EH (cell line): ENCODE results near the gene ACTG1.
A peak's percentile ranks its signal among the peaks of the same experiment; 100 is the strongest.

Source experiments
- DNase-seq: peaks from one replicate; pipeline ENCODE4 v3.0.0-alpha.2; 2015; ENCODE audit warnings: low read depth

Gene ACTG1

DNA sequence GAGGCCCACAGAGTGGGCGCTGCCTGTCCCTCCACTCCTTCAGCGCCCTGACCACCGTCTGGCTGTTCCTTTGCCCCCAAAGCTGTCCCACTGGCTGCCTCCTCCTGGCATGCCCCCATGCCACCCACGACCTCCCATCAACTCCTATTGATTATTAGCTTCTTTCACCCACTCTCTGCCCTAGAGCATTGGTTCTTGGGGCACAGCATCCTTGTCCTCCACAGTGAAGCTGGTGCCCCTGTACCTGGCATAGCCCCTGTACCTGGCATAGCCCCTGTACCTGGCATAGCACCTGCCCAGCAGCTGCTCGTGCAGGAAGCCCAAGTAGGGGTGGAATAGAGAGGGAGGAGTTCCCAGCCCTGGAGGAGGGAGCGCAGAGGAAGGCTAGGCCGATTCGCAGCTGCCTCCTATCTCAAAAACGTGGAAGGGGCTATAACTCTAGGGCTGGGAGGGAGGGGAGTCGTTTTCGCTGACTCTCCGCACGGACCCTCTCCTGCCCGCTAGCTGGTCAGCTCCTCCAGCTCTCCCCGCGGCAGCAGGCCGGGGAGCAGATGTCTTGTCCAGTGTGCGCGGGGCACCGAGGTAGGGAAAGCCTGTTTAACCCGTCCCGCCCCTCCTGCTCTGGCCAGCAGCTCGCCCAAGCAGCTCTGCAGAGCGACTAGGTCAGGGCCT, 5.7 kb upstream of the ACTG1 start:
- DNase-seq = peak; percentile 34

DNA sequence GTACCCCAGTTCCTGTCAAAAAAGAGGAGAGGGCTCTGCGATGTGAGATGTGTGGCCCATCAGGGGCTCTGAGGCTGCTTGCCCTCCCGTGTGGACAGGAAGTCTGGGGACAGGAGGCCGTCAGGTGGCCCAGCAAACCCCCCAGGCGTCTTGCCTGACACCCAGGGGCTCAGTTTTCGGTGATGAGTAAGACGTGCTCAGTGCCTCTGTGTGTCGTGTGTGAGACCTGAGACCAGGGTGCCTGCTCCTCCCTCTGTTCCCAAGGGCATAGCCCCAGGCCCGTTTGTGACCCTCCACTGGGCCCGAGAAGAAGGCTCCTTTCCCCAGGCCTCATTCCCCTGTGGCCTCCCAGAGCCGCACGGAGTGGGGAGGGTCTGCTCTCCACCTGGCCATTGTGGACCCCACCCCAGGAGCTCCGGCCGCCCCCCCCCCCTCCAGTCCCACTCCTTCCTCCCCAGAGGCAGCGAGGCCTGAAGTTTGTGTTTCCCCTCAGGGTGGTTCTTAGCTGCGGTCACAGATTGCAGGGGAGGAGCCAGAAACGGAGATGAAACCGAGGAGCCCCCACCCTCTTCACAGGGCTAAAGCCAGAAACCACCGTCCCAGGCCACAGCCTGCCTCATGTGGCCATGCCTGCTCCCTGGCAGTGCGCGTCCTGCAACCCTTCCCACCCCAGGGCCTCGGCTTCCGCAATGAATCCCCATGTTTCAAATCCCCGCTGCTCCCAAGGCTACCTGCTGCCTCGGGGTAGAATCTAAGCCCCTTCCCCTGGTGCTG, 4.9 kb upstream of the ACTG1 start:
- DNase-seq = peak; percentile 42

DNA sequence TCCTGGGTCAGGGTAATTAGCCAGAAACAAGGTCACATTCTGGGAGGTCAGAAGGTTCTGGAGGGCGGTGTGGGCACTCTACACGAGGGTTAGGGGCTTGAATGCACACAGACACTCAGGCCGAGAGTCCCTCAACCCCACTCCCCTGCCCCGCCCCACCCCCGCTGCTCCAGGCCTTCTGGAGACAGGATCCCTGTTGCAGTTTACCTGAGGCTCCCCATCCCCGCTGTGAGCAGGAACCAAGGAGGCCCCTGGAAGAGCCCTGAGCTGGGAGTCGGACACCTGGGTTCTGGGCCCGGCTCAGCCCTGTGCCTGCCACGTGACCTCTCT, 4.4 kb upstream of the ACTG1 start:
- no peak for DNase-seq

DNA sequence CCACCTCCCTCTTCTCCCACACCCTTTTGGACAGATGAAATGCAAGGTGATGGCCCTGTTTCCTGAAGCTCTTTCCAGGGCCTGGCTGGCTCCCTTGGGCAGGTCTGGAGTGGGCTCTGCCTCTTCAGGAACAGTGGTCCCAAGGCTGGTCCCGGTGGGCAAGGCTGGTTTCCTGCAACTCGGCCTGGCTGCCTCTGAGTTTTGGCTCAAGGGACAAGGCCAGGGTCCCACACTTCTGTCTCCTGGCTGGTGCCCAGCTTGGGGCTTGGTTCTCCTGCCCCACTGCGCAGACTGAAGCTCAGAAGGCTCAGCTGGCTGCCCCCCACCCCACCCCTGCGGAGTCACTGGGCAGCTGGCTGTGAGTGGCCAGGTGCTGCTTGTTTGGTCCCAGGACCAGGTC, 3.8 kb upstream of the ACTG1 start:
- no peak for DNase-seq

GRCh38 chr17:81515530-81516041, 3.0 kb upstream of the ACTG1 start:
- no peak for DNase-seq

DNA sequence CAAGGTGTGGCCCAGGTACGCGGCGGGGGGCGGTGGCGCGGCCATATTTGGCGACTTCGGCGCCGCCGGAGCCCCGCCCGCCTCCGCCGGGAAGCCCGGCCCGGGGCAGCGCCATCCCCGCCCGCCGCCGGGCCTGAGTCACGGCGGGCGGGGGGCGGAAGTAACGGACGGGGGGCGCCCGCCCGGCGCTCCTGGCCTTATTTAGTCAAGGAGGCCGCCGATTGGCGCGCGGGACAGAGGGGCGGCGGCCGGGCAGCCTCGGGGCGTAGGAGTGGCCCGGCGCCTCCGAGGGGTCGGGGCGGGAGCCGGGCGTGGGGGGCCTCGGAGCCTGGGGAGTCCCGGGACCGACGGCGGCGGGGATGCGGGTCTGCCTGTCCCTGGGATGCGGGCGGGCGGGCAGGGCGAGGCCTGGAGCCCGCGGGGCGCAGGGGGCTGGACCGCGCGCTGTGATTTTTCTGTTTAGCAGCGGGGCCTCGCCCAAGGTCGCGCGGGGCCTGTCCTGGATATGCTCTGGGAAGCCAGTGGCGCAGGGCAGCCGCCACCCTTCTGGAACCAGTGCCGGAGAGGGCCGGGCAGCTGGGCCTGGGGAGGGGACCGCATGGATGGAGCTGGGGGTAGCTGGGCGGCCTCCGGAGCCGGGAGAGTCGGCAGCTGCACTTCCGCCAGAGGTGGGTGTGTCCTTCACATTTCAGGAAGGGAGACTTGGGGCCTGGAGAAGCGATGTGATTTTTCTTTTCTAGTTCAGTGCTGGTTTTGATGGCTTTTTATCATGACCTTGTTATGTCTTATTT, 2.3 kb upstream of the ACTG1 start:
- DNase-seq = peak; percentile 92

- DNase-seq = no peak
Observed at GRCh38 chr17:81514489-81514738, 1.8 kb upstream of the ACTG1 start.

GRCh38 chr17:81513753-81514488, 1.3 kb upstream of the ACTG1 start:
- DNase-seq = peak; percentile 82

DNA sequence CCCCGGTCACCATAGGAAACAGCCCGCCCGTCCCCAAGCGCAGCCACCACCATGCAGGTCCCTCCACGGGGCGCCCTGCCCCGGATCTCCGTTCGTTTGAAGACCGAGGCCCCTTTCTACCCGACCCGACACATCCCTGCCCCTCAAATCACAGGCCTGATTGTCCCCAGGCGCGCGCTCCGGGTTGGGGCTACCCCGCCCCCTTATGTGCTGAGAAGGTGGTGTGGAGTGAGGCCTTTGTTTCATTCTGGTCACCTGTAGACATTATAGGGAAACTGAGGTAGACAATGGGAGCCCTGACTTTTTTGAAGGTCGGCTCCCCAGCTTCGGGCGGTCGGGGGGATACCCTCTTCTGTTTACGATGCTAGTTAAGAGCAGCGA, 763 bp upstream of the ACTG1 start:
- DNase-seq = peak; percentile 70

- peak; percentile 49 for DNase-seq
Observed at GRCh38 chr17:81511804-81512561, 616 bp downstream of the ACTG1 start.

GRCh38 chr17:81511554-81511803, 1.1 kb downstream of the ACTG1 start:
- no peak for DNase-seq

DNA sequence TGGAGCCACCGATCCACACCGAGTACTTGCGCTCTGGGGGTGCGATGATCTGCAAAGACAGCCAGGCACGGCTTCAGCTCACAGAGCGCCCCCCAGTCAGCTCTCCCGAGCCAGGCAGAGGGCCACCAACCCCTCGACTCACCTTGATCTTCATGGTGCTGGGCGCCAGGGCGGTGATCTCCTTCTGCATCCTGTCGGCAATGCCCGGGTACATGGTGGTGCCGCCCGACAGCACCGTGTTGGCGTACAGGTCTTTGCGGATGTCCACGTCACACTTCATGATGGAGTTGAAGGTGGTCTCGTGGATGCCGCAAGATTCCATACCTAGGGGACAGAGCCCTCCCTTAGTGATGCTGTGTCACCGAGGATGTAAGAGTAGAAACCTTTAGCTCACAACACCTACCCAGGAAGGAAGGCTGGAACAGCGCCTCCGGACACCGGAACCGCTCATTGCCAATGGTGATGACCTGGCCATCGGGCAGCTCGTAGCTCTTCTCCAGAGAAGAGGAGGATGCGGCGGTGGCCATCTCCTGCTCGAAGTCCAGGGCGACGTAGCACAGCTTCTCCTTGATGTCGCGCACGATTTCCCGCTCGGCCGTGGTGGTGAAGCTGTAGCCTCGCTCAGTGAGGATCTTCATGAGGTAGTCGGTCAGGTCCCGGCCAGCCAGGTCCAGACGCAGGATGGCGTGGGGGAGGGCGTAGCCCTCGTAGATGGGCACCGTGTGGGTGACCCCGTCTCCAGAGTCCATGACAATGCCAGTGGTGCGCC, 1.6 kb downstream of the ACTG1 start:
- peak; percentile 60 for DNase-seq

DNA sequence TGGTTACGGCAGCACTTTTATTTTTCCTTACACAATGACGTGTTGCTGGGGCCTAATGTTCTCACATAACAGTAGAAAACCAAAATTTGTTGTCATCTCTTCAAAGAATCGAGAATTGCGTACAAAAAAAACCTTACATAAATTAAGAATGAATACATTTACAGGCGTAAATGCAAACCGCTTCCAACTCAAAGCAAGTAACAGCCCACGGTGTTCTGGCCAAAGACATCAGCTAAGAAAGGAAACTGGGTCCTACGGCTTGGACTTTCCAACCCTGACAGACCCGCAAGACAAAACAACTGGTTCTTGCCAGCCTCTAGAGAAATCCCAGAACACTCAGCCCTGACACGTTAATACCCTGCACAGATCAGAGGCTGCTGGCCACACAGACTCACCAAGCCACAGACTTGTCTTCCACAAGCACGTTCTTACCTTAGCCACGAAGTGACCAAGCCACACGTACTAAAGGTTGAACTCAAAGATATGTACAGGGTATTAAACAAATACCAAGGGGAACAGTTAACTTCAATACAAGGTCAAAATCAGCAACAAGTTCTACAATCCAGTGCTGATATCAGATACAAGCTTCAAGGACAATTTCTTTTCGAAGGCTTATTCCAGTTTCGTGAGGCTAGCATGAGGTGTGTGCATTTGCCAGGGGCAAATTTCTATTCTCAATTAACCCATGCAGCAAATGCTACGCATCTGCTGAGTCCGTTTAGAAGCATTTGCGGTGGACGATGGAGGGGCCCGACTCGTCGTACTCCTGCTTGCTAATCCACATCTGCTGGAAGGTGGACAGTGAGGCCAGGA, 2.4 kb downstream of the ACTG1 start:
- DNase-seq = no peak

- no peak for DNase-seq
Observed at GRCh38 chr17:81509207-81509971, 3.2 kb downstream of the ACTG1 start.

DNA sequence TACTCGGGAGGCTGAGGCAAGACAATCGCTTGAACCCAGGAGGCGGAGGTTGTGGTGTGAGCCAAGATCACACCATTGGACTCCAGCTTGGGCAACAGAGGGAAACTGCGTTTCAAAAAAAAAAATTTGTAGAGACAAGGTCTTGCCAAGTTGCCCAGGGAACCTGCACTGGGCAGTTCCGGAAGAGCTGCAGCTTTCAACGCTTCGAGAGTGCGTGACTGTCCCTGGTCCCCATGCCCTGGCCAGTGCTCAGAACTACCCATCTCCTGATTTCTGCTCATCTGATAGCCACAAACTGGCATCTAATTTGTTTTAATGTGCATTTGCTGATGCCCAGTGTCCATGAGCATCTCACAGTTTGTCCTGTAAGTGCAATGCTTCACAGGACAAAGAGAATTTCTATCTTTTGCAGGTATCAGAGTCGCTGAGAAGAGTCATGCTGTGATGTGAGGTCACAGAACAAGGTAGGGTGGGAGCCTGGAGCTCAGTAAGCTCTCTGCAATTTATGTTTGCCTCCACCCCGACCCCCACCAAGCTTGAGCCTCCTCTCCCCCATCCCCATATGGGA, 3.9 kb downstream of the ACTG1 start:
- DNase-seq = peak; percentile 67

GRCh38 chr17:81503619-81504018, 9.0 kb downstream of the ACTG1 start:
- no peak for DNase-seq

- DNase-seq = peak; percentile 34
Observed at GRCh38 chr17:81502471-81503017, 10.1 kb downstream of the ACTG1 start.

GRCh38 chr17:81500047-81500446, 12.6 kb downstream of the ACTG1 start:
- peak; percentile 67 for DNase-seq

GRCh38 chr17:81499601-81499970, 13.0 kb downstream of the ACTG1 start:
- no peak for DNase-seq
